AML-193 (cell line): Measurements from ENCODE around the gene JMJD7.

ENCODE experiments used
- DNase-seq, 2 experiments: peaks; one replicate each; lab custom pipeline; 2025; lab: John Stamatoyannopoulos, UW

JMJD7 gene

DNA sequence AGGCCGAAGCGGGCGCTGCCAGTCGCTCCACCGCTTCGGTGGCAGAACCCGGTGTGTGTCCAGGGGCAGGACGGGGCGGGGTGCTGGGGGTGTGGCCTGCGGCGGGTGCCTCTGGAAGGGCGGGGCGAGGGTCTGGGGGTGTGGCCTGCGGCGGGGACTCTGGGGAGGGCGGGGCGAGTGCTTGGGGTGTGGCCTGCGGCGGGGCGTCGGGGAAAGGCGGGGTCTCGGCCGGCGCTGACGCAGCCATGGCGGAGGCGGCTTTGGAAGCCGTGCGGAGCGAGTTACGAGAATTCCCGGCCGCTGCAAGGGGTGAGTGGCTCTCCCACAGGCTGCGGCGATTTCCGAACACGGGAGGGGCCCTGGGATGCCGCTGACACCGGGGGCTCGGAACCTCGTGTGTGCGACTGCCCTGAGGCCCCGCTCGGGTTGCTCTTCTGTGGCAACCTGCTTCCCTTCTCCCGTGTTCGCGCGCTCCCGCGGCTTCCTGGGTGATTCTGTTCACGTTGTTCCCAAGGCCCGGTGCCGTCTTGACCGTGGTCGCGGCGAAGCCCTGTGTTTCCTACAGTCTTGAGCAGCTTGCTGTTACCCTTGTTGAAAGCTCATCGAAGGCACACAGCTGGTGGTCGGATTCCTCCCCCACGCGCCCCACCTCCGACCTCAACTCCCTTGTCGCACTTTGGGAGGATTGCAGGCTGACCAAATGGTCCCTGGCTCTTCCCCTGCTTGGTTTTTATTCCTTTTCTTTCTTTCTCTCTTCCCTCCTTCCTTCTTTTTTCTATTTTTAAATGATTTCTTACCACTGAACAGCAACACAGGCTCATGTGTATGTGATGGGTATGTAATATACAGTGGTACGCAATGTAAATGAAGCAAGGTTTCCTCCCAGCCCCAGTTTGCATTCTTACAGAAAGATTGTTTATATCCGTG lies at the start of gene JMJD7:
Gene JMJD7 (plus strand): TSS at position 213 of the 927 bp plus-strand sequence. CDS start 33 bp downstream, at position 246.
- peak; percentile 65 to 71 for DNase-seq

DNA sequence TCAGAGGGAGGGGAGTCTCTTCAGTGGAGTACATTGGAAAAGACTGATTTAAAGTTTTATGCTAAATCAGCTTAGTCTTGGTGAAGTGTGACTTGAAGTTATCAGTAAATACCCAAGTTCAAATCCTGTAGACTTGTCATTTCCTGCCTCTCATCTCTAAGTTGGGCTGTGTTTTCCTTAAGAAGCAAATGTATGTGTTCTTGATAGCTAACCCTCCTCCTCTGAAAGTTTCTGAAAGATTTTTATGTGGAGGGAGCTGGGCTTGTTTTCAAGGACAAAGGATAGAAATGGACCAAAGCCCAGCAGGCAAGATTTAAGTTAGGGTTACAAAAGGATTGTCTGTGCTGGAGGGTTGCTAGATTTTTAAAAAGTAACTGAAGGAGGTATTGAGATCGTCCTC lies 49.4 kb upstream of the JMJD7 start:
- DNase-seq = no peak

DNA sequence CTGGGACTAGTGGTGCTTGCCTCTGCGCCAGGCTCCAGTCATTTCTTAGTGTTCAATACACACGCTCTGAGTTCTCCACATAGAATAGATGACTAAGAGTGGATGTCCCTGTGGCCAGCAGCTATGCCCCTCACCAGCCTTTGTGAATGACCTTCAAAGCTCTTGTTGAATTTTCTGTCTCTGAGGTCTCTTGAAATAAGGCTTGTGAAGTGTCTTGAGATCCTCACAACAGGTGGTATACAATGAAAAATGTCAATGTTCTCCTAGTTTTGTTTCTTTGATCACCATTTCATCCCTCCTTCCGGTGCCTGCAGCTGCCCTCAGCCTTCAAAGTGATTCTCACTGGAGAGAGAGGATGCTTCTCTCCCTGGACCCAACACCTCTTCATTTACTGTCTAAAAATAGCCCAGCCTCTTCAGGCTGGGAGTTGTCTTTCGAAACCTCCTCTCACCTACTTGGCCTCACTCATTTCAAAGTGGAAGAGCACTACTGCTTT lies 48.2 kb upstream of the JMJD7 start:
- no peak for DNase-seq

DNA sequence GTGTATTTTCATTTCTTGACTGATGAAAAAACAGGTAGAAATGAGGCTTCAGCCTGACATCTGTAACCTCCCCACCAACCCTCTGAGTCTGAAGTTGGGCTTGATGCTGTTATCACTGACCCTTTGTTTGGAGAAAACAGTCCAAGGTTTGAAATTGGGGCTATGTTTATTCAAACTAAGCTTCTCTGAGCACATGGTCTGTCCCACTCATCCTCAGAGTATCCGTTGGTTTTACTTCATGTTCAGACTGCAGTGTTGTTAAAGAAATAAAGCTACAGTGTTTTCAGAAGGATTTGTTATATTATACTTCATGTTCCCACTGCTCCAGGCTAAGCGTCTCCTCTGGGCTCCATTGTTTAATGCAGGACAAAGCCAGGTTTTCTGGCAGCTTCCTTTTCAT lies 47.6 kb upstream of the JMJD7 start:
- no peak for DNase-seq

DNA sequence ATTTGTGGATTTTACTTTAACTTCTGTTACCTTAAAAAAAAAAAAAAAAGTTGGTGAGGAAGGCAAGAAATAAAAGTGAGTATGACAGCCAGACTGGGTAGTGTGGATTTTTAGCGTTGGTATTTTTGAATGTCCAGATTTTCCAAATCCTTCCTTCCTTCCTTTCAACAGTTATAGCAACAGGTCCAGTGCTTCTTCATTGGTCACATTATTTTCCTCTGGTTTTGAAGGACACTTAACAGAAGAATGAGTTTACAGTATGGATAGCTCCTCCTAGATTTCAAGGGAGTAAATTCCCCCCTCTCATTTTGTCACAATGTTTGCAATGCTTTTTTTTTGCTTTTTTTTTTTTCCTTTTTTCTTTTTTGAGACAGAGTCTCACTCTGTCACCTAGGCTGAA lies 47.2 kb upstream of the JMJD7 start:
- DNase-seq = no peak

DNA sequence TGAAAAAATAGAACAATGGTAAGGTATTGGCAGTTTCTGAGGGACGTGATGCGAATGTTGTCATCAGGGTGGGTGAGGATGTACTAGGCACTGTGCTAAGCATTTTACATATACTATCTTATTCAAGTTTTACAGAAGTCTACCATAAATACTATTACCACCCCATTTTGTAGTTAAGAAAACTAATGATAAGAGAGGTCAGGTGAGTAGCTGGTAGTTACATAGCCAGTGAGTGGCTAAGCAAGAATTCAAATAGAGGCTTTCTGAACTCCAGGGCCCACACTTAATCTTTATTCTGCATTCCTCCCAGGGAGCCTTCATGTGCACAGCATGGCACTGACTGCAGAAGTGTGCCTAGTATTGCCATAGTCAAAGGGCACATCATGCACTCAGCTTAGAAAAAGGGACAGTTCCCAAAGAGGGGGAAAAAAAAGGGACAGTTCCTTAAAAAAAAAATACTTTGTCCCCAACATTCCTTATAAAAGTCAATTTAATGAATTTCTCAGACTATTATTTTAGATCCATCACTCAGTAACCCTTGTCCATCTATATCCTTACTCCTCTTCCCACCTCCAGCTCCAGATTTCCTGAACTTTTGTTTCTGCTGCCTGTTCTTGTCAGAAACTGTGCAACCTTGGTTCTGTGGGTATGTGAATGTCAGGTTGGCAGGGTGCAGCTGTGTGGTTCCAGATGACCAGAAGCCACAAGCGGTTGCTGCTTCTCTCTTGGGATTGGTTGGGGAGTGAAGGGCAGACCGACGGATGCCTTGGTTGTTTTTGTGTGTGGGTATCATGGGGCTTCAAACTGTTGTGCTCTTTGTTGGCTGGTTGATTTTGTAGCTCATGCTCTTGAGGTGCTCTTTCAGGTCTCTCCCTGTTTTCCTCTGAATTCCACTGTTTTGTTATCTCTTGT lies 45.3 kb upstream of the JMJD7 start:
- no peak for DNase-seq

DNA sequence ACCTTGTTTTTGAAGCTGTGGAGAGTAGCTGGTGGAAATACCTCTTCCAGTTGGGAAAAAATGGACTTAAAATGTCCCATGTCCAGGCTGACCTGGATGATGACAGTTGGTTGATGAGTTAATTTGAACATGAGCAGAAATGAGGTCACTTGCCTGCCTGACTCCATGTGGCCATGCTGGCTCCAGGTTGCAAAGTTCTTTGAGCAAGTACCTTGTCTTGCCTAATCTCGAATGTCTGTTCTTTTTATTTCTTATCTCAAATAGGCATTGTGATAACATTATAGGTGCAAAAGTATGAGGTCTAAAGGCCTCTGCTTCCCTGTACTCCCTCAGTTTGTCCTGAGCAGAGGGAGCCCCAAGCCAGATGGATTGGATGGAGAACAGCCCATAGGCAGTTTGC lies 44.6 kb upstream of the JMJD7 start:
- no peak for DNase-seq

DNA sequence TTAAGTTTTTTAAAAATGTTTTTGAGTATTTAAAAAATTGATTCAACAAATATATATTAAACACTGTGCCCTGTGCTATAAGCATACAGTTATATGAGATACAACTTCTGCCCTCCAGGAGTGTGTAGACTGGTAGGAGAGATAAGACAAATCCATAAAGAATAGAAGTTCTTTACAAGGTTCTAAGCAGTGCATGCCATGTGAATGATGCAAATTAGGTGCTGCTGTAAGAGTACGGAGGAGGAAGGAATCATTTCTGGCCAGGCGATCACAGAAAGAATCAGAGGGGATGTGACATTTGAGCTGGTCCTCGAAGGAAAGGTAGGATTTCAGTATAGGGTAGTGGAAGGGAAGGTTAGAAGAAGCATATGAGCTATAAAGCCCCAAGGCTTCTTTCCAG lies 39.6 kb upstream of the JMJD7 start:
- DNase-seq = no peak

DNA sequence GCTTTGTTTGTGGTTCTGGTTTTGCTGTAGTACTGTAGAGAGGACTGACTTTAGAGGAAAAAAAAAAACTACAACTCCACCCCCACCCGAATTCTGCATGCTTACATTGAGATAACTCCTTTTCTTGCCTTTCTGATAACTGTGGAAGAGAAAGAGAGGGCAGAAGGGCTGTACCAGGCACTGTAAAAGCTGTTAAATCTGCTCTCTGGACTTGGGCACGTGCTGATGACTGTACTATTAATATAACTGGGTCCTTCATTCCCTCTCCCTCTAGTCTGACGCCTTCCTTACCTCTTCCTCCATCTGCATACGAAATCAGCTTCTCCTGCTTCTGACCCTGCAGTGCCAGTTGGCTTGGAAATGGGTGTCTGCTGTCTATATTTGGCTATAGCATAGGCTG lies 38.7 kb upstream of the JMJD7 start:
- DNase-seq = no peak

DNA sequence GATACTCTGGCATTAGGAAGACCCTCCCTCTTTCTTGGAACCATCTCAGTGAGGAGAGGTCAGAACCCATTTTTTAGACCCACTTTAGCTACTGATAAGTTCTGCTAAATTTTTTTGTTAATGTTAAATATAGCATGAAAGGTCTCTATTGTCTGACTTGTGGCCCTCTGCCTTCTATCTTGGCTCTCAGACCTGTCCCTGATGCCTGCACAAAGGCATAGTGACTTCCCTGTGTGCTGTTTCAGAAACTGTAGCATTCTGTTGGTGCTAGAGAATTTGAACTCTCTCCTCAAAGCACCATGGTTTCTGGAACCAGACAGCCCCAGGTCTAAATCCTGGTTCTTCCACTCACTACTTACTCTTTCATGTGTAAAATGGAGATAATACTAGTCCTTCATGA lies 38.2 kb upstream of the JMJD7 start:
- no peak for DNase-seq

DNA sequence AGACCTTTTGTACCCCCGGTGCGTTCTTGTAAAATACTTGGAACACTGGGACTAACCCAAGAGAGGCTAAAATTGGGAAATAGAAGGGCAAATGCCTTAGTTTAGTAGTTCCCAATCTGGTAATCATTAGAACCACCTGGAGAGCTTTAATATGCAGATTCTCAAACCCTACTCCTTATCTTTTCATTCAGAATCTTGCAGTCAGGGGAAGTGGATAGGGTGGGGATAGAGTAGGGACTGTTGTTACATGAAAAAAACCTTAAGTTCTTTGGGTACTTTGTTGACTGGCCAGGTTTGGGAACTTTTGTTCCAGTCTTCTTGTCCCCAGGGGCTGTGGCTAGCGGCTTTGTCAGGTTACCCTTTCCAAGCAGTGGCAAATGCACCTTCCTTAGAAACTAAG lies 37.7 kb upstream of the JMJD7 start:
- DNase-seq = no peak

DNA sequence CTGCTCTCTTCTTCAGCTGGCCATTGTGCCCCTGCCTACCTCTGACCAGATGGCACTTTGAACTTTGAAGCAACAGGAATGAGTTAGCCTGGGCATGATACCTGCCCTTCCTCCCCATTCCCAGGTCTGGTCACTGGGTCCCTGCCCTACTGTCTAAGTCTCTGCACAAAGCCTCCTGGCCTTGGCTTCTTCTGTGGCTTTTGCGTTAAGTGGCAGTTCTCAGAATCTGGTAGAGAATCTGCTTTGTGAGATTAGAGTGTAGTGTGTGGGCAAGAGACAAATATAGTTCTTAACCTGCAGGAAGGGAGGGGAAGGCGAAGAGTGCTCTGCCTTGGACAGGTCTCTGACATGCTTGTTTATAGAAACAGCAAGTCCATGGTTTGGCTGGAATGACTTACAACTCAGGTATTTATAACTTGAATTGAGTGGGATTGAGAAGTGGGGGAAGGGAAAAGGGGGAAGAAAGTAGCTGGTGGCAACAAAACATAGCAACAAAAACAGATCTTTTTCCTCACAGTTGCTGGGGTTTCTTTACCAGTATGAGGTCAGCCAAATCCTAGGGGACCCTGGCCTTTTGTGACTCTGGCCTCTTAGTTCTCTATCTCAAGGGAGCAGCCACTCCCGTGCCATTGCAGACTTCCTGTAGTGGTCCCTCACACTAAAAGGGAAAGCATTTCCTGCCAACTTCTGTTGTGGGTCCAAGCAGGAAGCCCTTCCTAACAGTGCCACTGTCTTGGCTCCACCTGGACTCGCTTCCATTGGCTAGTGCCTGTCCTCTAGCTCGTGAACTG lies 36.9 kb upstream of the JMJD7 start:
- DNase-seq = no peak

DNA sequence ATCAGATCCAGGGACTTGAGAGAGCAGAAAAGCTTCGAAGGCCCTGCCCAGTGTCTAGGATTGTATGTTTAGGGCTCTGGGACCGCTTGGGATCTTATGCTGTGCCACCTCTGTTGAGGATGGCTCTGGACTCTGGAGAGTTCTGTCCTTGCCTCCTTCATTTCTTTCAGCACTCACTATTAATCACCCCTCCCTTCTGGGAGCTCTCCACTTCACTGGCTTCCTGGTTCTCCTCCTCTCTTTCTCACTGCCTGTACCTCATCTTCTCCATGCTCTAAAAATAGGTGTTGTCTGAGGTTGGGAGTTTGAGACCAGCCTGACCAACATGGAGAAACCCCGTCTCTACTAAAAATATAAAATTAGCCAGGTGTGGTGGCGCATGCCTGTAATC lies 36.4 kb upstream of the JMJD7 start:
- DNase-seq = no peak

DNA sequence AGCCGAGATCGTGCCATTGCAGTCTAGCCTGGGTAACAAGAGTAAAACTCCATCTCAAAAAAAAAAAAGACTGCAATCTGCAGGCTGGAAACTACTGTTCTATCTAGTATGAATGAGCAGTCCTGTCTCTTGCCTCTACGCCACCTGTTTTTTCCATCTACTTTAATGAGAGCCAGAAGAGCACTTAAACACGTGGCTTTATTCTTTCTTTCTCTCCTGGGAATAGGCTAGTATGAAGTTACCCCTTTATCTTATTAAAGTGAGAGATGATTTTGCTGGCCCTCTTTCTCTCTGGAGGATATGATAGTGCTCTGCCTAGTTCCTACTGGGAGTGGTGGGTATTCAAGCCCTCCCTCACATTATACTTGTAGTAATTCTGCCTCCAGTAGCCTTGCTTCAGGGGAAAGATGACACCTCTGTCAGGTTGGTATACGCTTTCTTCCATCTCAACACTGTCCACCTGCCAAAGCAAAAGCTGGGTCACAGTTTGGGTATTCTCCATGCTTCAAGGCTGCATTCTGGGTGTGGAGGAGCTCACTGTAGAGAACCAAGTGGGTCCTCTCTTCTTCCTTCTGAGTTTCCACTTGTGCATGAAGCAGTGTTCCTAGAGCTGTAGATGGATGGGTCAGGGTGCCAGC lies 35.8 kb upstream of the JMJD7 start:
- no peak for DNase-seq

DNA sequence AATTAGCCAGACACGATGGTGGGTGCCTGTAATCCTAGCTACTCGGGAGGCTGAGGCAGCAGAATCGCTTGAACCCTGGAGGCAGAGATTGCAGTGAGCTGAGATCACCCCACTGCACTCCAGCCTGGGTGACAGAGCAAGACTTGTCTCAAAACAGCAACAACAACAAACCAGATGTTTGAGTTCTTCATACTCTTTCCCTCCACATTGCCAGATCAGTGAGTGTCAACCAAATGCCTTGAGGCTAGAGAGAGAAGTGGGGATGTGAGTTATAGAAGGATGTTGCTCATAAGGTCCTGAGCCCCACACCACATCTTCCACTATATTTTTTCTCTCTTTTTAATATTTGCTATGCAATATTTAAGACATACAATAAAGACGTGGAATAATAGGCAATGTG lies 33.8 kb upstream of the JMJD7 start:
- DNase-seq = no peak

DNA sequence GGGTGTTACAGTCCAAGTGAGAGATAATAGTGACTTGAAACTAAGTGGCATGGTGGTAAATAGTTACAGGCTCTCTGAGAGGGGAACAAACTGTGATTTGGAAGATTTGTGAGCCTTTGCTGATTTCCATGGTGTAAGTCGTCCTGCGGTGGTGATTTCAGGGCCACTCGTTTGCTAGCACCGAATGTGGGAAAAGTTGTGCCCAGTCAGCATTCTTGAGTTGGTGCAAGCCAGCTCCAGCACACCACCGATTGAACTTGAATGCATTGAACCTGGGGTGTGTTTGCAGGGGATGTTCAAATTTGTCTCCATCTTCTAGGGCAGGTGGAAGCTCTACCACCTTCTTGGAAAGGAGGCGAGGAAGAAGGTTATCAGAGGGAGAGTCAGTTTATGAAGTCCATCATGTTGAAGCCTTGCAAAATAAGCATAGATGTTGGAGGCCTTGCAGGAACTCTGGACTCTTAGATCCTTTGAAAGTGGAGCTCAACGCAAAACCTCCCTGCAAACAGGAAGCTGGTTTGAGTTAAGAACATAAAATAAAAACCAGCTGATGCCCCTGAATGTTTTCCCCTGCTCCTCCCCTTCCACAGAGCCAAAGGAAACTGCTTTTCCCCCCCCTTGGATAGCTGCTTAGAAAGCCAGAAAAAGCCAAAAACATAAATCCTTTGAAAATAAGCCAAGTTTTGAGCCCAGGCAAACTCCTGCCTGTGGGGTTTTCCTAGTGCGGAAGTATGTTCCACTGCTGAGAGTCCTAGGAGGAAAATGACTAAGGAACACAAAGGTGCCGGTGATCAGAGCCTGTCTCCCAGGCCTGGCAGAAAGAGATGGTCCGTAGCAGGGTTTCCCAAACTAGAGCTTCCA lies 31.7 kb upstream of the JMJD7 start:
- DNase-seq = no peak

DNA sequence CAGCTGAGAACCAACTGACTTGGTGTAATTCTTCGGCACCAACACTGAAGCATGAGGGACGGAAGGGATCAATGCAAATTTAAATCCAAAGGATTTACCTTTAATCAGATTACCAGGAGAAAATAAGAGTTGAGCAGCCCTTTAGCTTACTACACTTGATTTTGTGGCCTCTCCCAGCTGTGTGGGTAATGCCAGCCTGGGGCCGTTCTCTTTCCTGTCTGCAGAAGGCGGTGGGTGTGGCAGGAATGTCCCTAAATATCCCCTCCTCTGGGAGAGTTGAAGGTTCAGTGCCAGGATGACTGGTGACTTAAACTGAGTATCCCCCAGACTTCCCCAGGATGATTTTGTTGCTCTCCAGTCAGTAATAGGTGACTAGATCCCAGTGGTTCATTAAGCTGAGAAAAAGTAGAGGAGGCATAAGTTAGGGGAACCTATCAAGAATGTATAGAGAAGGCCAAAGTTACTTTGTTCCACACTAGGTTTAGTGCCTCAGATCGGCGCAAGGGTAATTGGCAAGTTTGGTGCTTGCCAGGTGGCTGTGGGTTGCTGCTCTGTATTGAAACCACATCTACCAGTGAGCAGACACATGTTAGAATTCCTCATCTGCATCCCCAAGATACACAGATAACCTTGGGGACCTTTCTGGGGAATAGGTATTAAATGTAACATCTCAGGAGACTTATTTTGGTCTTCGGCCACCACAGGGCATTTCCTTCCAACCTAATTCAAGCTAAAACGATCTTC lies 30.5 kb upstream of the JMJD7 start:
- DNase-seq = no peak

DNA sequence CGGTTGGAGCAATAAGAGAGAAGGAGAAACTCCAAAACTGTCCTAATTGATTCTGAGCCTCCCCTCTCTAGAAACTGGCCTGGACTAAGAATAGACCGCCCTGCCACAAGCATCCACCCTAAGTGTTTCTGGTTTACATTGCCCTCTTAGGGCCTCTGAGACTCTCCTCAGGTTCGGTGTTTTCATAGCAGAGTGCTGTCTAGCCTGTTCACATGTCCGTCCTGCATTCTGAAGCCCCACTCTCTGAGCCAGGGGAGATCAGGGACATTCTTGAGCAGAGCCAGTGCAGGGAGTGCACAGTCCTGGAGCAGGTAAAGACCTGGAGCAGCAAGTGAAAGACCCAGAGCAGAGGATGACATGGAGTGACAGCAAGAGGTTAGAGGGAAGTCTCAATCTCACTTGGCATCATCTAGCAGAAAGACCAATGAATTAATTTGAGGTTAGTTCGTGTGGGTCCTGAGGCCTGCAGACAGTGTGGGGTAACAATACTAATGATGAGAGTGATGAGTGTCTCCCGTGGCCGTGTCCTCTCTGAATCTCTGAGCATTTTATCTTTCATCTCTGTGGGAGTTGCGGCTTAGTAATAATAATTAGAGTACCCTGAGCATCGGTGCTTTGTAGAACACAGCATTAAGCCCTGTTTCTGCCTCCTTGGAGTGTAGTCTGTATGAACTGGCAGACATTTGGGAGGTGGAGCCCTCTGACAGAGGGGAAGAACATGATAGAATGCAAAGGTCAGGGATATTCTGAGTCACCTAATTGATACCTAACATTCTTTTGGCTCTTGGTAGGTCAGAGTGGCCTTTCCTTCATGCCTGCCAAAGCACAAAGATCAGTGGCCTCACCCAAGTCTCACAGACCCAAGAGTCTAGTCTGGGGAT lies 29.0 kb upstream of the JMJD7 start:
- no peak for DNase-seq

DNA sequence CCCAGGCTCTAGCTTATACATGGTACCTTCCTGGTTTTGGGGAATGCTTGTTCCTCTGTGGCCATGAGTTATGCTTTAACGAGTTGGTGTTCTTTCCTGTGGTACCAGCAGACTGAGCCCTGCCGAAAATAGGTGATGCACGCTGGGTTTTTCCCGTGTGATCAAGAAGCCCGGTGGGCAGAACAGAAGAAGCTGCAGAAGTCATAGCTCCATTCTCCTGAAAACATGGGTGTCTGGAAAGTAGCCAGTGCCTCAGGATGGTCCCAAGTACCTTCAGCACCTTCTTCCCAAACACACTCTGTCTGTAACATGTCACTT lies 28.4 kb upstream of the JMJD7 start:
- DNase-seq = no peak
